Erythroblast (primary cell): ENCODE data around the gene STIM1.

Source experiments
- GATA1 ChIP-seq: IDR thresholded peaks from 2 replicates; pipeline ENCODE4 v1.6.1; 2011; ENCODE audit warnings: low read depth, mild to moderate bottlenecking, control low read depth, low read length, moderate library complexity
- POLR2A ChIP-seq: IDR thresholded peaks from 2 replicates; pipeline ENCODE4 v1.6.1; 2011; ENCODE audit warnings: mild to moderate bottlenecking, low read length

- no peak for TF ChIP-seq POLR2A
- TF ChIP-seq GATA1, result no peak
Measured at GRCh38 chr11:3853545-3853842, 2.0 kb upstream of the STIM1 start.
